Renal cortical epithelial cell (primary cell): Measurements from ENCODE around the gene CDH12. TPM values are rescaled to one million over a fixed set of nuclear protein-coding genes. Genes with fewer than 3 reads are reported as not detected.
A peak's percentile ranks its signal among the peaks of the same experiment; 100 is the strongest.

Experiments used
- DNase-seq: peaks from one replicate; pipeline ENCODE4 v3.0.0-alpha.2; 2011; ENCODE audit warnings: low read depth
- total RNA-seq: library from RNA; depleted of rRNA; stranded (reverse); fragments of >200 nt; gene quantifications from 2 replicates; pipeline ENCODE4 v1.2.3, GENCODE V29; 2014

Gene CDH12
- total RNA-seq, 1 donor from 2014 or later = not detected

- DNase-seq = no peak
Observed at GRCh38 chr5:21823588-21823987, 1029.6 kb downstream of the CDH12 start.

GRCh38 chr5:21823076-21823574 lies 1030.0 kb downstream of the CDH12 start:
- no peak for DNase-seq

- no peak for DNase-seq
Observed at GRCh38 chr5:21820527-21820926, 1032.6 kb downstream of the CDH12 start.

GRCh38 chr5:21818370-21818720 lies 1034.8 kb downstream of the CDH12 start:
- no peak for DNase-seq

GRCh38 chr5:21817668-21818369 lies 1035.3 kb downstream of the CDH12 start:
- DNase-seq = no peak

GRCh38 chr5:21810737-21811316 lies 1042.3 kb downstream of the CDH12 start:
- DNase-seq = peak; percentile 52

GRCh38 chr5:21809611-21810010 lies 1043.5 kb downstream of the CDH12 start:
- no peak for DNase-seq

- peak; percentile 22 for DNase-seq
Observed at GRCh38 chr5:21807953-21808352, 1045.2 kb downstream of the CDH12 start.

- DNase-seq = peak; percentile 65
Observed at GRCh38 chr5:21806943-21807342, 1046.2 kb downstream of the CDH12 start.

- DNase-seq = no peak
Observed at GRCh38 chr5:21806271-21806670, 1046.9 kb downstream of the CDH12 start.

GRCh38 chr5:21802869-21803490 lies 1050.2 kb downstream of the CDH12 start:
- peak; percentile 51 for DNase-seq

GRCh38 chr5:21802100-21802499 lies 1051.0 kb downstream of the CDH12 start:
- no peak for DNase-seq

GRCh38 chr5:21792748-21793147 lies 1060.4 kb downstream of the CDH12 start:
- DNase-seq = no peak

- no peak for DNase-seq
Observed at GRCh38 chr5:21791304-21791703, 1061.8 kb downstream of the CDH12 start.

GRCh38 chr5:21784487-21784886 lies 1068.7 kb downstream of the CDH12 start:
- DNase-seq = no peak

- DNase-seq = no peak
Observed at GRCh38 chr5:21783074-21783679, 1070.0 kb downstream of the CDH12 start.

- no peak for DNase-seq
Observed at GRCh38 chr5:21776466-21776865, 1076.7 kb downstream of the CDH12 start.

GRCh38 chr5:21774801-21775200 lies 1078.3 kb downstream of the CDH12 start:
- peak; percentile 85 for DNase-seq

GRCh38 chr5:21774281-21774680 lies 1078.9 kb downstream of the CDH12 start:
- no peak for DNase-seq

GRCh38 chr5:21773456-21773855 lies 1079.7 kb downstream of the CDH12 start:
- DNase-seq = no peak

GRCh38 chr5:21765406-21765805 lies 1087.7 kb downstream of the CDH12 start:
- no peak for DNase-seq

GRCh38 chr5:21739096-21739495 lies 1114.0 kb downstream of the CDH12 start:
- no peak for DNase-seq

- DNase-seq = no peak
Observed at GRCh38 chr5:21723500-21723899, 1129.6 kb downstream of the CDH12 start.
